COR-L47 (cell line): ENCODE measurements around the gene PEX16.

Source experiments
- DNase-seq: peaks from one replicate; lab custom pipeline; 2025; lab: John Stamatoyannopoulos, UW

PEX16 gene

DNA sequence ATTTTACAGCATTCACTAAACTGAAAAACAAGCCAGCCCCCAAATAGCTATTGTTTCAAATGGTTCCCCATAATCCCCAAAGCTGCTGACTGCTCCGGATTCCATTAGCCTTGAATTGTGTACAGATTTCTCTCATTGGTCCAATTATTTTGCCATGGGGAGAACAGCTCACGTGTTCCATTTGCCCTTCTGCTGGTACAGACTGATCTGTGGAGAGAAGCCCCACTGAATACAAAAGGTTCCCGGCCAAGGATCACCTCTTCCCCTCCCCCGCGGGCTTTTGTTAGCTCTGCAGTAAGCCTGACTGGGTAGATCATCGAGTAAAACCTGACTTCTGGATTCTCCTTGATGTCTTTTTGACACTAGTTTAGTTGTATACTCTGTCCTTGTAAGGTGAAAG lies 41.3 kb downstream of the PEX16 start:
- no peak for DNase-seq

DNA sequence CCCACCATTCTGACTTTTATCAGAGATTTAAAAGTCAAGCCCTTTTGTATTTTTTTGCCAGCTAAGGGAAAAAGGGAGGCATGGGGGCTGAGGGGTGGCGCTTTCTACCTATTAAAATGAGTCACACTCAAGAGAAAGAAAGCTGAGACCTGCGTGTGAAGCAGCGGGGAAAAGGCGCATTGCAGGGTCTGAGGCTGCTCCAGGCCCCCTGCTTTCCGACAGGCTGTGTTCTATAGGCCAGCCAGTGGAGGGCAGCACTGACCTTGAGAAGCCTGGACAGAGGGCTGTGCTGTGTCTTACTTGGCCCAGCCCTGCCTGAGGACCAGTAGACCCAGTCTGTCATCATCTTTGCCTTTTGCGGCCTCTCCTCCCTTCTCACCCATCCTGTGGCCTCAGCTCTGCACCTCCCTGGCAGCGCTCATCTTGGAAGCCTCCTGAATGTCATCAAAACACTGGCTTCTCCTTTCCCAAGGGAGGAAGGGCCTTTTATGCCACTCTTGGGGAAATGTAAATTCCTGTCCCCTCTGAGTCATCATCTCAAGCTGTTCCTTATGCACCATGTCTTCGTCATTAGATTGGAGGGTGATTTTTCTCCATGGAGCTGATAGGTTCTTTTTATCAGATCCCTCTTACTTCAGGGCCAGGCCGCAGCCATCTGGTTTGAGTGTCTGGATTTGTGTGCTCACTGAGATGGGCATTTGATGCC lies 44.9 kb downstream of the PEX16 start:
- peak; percentile 52 for DNase-seq

DNA sequence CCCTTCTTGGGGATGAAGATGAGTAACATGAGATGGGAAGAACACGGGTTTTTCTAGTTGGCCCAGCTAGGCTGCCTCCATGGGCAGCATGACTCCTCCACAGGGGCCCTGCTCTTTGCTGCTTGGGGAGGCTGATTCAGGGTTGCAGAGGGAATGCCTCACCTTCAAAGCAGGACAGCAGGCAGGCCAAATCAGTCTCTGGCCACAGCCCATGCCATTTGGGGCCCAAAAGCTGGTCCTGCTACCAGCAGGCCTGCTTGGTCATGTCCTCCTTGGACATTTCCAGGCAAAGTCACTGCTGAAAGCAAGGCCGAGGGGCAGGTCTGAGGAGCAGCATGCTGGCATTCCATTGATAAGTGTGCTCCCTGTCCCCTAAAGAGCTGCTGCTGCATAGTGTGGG lies 46.0 kb downstream of the PEX16 start:
- DNase-seq: no peak

GRCh38 chr11:45870706-45871105 lies 47.0 kb downstream of the PEX16 start:
- DNase-seq: no peak

- DNase-seq: no peak
These were observed 48.1 kb downstream of the PEX16 start for GRCh38 chr11:45869551-45869950.

- DNase-seq: no peak
These were observed 53.6 kb downstream of the PEX16 start for GRCh38 chr11:45864041-45864440.

GRCh38 chr11:45860764-45861510 lies 56.7 kb downstream of the PEX16 start:
- DNase-seq: no peak

DNA sequence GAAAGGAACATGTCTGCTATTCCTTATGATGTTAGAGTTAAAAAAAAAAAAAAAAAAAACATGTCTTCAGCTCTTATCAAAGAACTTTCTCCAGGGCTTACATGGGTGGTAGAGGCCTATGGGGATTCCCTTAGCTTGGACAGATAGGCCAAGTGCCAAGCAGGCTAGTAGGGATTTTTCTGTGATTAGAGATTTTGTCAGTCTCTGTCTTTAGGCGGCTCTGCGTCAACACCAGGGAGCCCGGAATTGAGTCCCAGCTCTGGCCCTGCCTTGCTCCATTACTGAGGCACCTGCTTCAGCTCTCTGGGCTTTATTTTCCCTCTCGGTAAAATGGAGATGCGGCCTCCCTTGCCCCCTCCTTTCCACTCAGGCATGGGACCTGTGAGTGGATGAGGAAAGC lies 57.3 kb downstream of the PEX16 start:
- no peak for DNase-seq
